Stimulated activated CD4-positive, alpha-beta T cell treated with anti-CD3 and anti-CD28 coated beads, Interleukin-4, amount 100 ng/mL, for 48 hours (primary cell): Measurements from ENCODE around the gene CLCNKB.

Experiments used
- DNase-seq, 2 donors: peaks; one replicate each; pipeline ENCODE4 v3.0.0-alpha.2; 2020; ENCODE audit warnings: low read depth in 2 of 2

CLCNKB gene

DNA sequence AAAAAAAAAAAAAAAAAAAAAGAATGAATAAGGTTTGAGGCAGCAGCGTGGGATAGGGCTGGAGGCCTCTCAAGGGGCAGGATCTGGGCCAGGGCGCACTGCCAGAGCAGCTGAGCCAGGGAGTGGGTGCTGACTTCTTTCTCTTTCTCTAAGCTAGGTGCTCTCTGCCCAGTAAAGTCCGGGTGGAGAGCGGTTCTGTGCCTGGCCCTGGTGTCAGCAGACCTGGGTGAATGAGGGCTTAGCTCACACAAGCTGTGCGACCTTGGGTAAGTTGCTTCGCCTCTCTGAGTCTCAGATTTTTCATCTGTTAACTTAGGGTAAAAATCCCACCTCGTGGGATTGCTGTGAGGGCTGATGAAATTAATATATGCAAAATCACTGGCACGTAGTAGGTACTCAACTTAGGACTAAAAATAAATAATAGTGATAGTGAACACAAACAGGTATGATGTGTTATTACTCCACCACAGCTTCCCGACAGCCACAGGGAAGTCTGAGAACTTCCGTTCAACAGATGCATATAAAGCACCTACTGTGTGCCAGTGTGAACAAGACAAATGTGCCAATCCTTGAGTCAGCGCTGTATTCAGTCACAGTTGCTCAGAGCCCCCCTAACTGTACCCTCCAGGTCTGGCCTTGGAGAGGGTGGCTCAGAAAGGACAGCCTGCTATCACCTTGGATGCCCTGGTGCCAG, 31.9 kb downstream of the CLCNKB start:
- DNase-seq = no peak

DNA sequence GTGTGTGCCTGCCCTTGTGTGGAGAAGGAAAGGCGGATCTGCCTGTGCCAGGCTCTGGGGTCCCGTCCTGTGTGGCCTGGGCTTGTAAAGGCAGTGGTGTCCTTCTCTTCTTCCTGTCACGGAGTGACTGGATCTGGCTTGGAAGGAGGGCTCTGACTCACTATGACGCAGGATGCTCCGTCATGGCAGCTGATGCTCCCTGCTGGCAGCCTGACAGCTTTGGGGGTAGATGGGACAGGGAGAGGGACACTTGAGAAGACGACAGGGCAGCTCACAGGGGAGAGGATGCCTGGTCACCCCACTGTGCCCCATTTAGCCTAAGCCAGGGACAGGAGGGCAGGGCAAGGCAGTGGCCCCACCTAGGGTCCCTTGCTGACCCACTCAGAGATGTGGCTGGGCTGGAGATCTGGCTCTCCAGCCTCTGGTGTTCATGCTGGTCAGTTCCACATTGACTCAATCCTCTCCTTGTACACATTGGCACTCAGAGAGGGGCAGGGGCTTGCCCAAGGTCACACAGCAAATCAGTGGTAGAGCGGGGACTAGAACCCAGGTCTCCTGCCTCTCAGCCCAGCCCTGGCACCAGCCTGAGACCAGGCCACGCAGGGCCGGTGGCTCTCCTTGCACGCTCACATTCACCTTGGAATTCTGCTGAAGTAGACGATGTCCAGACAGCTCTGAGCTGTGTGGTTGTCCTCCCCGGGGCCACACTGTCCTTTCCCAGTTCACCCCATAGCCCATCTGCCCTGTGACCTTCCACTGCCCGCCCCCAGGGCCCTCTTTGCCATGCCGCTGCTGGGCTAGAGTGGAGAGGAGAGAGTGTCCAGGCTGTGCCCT, 32.7 kb downstream of the CLCNKB start:
- no peak for DNase-seq

DNA sequence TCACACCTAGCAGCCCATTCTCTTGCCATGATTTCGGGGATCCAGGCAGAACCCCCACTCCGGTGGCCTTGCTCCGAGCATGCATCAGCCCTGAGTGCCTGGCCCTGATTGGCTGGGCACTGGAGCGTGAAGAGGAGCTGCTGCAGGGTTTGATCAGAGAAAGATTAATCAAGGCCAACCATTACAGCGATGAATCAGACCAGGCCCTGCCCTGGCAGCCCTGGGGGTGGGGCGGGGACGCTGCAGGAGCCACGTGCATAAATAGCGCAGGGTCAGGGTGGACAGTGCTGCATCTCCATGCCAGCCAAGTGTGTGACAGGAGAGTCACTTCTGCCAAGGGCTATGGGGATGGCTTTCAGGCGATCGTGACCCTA, 33.3 kb downstream of the CLCNKB start:
- DNase-seq = no peak

DNA sequence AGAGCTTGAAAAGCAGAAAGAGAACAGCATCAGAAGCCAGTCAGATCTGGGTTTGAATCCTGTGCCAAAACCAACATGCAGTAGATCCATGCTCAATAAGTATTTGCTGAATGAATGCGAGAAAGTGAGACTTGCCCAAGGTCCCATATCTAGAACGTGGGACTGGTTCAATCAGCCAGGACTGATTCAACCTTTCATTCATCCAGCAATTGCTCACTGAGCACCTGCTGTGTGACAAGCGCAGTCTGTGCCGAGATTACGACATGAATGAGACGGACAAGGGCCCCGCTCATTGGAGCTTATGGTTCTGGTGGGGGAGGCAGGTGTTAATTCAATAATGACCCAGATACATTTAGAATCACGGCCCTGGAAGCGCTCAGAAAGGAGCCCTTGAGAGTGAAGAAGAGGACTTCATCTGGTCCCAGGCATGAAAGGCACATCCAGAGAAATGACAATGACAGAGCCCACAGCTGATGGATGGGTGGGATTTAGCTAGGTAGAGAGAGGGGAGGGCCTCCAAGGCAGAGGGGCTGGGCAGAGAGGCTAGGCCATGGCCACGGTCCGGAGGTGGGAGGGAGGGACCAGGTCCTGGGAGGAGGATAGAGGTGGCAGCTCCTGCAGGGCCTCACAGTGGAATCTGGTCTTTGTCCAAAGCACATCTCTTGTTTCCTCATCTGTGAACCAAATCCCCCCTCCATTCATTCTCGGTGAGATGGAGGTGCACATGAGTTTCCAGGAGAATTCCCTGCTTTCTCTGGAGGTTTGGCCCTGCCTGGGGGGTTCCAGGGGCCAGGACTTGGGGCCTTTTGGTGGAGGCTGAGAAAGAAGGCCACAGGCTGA, 34.0 kb downstream of the CLCNKB start:
- no peak for DNase-seq

DNA sequence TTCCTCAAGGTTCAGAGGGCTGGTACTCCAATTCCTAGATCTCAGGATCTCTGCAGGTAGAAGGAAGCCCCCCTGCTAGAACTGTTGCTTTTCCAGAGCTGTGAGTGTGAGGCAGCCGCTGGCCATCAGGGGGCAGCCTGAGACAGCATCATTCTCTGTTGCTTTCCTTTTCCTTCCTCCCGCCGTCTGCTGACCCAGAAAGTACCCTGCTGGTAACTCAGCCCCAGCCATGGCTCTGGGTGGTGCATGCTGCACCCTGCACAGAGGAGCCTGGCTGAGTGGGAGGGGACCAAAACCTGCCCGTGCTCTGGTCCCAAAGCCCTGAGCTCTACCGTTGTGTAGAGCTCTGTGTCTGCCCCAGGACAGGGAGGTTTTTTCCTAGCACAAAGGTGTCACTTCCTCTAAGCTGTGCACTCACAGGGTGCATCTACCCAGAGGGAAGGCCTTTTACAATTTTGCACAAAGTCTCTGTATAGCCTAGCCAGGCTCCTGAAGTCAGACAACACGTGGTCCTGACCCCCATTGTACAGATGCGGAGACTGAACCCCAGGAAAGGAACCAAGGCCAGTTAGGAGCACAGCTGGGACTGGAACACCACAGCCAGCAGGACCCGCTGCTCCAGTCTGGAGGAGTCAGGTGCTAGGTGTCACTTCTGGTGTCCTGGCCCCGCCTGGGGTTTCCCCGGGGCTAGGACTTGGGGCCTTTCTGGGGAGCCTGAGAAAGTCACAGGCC, 35.5 kb downstream of the CLCNKB start:
- peak; percentile 64 to 65 for DNase-seq

DNA sequence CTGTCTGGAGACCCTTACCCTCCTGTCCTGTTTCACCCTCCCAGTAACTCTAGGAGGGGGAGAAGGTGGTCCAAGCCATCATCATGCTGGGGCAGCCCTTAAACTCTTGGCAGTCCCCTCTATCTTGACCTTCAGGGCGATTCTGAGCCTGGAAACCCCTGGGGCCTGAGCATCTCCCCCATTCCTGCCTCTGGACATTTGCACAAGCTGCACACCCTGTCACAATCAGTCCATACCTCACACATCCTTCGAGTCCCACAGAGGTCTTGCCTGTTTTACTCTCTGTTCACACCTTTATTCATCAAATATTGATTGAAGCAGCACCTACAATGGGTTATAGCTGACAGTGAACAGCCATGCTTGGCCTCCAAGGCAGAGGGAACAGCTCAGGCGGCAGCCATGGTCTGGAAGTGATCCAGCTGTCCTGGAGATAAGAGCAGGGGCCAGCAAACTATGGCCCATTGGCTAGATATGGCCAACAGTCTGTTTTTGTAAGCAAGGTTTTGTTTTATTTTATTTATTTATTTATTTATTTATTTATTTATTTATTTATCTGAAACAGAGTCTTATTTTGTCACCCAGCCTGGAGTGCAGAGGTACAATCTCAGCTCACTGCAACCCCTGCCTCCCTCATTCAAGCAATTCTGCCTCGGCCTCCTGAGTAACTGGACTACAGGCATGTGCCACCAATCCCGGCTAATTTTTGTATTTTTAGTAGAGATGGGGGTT, 37.0 kb downstream of the CLCNKB start:
- DNase-seq = no peak

DNA sequence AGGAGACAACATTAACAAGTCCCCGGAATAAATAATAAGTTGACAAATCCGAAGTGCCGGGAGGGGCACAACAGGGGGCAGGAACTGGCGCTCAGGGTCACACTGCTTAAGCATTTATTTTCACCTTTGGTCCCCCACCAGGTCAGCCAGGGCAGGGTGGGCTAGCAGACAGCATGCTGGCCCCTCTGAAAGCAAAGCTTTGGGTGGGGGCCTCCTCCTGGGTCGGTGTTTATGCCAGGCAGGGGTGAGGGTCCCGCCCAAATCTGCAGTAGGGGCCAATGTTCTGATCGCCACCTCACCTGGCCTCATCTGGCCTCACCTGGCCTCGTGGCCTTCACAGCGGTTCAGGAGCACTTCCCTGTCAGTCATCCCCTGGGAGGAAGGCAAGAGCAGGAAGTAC, 38.1 kb downstream of the CLCNKB start:
- no peak for DNase-seq

DNA sequence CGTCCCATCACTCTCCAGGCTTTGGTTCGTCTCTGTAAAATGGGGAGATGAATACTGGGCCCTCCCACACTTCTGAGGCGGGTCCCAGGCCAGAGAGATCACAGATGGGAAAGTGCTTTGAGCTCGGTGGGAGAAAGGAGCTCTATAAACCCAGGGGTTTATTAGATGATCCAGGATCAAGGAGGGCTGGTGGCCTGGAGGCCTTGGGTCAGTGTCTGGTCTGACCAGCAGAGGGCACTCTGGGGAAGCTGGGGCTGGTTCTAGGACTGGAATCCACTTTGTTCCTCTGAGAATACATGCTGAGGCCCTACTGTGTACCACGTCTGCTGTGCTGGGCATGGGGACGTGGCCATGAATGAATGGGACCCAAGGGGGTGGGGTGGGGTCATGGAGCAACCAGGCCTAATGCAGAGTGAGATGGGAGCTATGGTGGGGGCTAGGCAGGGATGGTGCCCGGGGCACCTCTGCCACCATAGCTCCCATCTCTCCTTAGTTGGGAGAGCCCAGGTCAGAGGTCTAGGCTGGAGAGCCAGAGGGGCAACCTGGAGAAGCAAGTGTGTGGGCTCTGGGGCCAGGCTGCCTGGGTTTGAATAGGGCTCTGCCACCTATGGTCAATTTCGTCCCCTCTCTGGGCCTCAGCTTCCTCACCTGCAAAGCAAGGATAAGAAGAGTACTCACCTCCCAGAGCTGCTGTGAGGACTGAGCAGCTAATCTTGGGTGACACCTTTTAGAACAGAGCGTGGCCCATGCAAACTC, 38.9 kb downstream of the CLCNKB start:
- peak; percentile 61 to 66 for DNase-seq

DNA sequence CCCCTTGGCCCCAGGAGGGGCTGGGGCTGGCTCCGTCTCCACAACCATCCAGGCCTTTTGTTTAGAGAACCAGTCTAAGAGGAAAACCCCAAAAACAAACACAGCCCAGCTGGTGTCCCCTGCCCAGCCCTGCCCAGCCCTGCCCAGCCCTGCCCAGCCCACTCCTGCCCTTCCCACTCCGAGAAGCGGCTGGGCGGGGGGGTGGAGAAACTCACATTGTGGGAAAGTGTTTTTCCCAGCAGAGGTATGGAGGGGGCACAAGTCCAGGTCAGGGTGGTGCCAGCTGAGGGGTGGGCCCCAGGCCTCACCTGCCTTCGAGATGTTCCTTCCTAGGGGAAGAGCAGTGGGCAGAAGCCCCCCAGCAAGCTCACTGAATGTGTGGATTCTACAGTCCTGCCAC, 39.9 kb downstream of the CLCNKB start:
- no peak for DNase-seq

DNA sequence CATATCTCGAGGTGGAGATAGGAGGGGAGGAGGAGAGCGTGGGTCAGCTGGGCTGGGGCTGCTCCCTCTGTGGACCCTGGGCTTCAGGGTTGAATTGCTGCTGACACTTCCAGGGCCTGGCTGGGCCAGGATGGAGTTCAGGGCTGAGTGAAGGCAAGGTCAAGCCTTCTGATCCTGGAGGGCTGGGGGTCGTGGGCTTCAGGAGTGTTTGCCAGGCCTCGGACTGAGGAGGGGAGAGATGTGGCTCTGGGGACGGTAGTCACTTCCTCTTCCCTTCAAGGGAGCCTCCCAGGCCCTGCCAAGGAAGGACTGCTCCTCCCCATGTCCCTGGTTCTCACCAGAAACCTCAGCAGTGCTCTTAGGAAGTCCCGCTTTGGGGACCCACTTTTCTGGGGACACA, 41.9 kb downstream of the CLCNKB start:
- DNase-seq = no peak

DNA sequence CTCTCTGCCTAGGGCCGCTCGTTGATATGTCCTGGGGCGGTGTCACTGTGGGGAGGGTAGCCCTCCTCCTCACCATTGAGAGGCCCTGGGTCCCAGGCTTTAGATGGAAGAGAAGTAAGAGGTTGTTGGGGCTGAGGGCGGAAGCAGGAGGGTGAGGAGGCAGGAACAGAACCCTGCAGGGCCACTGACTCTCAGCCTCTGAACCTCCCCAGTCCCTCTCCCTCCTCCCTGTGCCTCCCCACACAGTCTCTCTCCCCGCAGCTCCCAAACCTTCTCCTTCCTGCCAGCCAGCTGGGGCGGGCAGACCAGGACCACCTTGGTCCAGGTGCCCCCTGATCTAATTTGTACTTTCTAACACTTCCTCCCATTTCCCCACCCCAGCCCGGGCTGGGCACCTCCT, 44.2 kb downstream of the CLCNKB start:
- DNase-seq = no peak

DNA sequence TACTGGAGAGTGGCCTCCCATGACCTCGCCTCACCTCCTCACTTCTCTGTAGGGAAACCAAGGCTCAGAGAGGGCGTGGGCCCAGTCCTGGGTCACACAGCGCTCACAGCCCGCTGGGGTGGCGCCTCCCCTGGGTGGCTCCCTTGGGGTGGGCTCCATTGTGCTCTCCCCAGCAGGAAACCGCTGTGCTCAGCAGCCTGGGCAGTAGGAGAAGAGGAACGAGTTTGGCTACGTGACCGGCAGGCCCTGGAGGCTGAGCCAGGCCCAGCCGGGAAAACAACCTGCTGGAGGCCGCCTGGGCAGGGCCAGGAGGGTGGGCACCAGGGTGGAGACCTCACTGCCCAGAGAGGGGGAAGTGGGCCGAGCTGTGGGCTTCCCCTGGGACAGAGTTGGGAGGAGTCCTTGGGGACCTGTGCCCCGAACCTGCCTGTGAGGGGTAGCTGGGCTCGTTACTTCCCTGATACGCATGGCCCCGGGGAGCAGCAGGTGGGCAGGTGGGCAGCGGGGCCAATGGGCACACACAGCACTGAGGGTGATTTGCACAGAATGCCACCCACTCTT, 44.8 kb downstream of the CLCNKB start:
- DNase-seq = no peak

DNA sequence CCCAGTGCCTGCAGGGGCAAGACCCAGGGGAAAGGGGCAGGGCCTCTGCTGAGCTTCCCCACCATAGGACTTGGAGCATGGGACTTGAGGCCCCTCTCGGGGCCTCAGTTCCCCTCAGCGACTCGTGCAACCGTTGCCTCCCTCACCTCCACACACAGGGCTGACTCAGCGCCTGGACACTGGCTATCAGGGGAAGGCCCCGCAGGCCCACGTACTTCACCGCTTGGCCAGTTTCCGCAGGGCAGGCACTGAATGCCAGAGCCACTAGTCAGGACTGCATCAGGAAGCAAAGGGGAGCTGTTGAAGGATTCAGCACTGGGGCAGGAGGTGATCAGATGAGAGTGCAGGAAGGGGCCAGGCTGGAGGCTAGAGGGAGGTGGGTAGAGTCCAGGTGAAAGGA, 45.4 kb downstream of the CLCNKB start:
- DNase-seq = no peak

DNA sequence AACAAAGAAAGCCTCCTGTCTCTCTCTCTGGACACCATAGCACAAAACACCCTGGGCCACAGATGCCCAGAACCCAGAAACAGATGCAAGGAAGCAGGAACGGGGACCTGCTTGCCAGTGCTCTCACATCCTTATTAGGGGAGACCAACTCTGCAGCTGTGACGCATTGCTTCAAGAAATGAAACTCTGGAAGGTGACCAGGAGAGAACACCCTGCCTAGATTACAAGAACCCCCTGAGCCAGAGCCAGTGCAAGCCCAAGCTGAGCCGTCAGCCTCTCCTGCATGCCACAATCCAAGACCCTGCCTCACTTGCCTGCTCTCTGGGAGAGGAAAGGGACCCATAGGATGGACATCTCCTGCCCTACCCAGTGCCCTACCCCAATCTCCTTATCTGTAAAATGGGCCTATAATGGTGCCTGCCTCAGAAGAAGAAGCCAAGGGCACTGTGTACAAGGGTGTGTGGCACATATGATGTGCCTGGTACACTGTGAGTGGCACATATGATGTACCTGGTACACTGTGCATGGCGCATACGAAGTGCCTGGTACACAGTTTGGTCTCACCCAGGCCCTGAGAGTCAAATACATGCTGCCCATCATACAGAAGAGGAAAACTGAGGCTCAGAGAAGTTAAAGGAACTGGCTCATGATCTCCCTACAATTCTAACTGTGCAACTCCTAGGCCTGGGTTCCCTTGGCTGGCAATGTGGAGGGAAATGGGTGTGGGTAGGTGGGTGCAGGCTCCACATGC, 46.7 kb downstream of the CLCNKB start:
- DNase-seq = no peak

DNA sequence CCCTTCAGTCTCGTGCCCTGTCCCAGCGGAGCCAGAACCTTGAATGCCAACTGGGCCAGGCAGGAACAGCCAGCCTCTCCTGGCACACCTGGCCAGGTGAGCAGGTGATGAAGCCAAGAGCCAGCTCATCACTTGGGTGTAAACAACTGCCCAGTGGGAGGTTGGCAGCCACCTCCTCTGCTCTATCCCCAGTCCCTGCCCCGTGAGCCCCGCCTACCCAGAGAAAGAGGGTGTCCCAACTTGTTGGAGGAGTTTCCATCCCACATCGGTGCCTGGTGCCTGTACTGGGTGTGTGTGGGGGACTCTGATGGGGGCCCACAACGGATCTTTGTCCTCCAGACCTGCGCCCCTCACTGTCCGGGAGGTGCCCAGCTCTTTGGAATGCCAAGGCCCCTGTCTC, 47.7 kb downstream of the CLCNKB start:
- DNase-seq = no peak

DNA sequence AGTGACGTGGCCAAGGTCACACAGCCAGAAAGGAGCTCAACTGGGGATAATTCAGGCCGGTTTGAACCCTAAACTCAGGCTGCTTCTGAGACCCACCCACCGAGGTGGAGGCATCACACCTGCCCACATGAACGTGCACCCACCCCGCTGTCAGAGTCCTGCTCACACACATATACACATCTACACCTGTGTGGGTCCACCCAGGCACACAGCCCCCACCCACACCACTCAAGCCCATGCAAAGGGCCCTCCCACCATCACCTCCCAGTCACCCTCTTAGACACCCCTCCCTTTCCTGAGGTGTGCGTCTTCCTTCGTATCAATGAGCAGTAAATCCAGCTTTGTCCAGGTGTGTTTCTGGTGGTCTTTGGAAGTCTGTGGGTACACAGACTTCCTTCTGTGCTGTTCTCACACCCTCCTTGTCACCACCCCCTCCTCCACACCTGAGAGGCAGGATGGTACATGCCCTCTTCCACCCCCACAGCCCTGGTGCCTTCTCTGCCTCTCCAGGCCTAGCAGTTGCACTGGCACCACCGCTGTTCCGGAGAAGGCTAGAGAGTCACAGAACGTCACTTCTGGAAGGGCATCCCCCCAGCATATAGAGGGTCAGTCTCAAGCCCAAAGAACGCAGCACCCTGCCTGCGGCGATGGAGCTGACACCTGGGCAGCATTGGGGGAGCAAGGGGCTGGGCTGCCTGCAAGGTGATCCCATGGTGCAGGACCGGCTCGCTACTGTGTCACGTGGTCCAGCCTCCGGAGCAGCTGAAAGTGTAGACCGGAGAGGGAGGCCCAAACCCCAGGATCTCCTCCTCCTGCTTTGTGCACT, 48.7 kb downstream of the CLCNKB start:
- DNase-seq = no peak

DNA sequence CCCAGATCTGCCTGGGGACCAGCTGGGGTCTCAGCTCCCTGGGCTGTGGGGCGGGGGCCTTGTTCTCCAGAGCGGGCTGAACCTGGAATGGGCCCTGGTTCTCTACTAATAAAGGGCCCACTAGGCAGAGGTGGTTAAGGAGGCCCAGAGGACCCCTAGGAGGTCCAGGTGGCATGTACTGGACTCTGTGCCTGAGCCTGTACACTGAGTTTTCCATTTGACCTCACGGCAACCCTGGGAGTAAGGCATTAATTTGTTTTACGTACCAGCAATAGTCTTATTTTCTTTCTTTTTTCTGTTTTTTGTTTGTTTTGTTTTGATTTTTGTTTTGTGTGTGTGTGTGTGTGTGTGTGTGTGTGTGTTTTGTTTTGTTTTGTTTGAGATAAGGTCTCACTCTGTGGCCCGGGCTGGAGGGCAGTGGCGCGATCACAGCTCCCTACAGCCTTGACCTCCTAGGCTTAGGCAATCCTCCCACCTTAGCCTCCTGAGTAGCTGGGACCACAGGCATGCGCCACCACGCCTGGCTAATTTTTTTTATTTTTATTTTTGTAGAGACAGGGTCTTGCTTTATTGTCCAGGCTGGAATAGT, 49.4 kb downstream of the CLCNKB start:
- no peak for DNase-seq

DNA sequence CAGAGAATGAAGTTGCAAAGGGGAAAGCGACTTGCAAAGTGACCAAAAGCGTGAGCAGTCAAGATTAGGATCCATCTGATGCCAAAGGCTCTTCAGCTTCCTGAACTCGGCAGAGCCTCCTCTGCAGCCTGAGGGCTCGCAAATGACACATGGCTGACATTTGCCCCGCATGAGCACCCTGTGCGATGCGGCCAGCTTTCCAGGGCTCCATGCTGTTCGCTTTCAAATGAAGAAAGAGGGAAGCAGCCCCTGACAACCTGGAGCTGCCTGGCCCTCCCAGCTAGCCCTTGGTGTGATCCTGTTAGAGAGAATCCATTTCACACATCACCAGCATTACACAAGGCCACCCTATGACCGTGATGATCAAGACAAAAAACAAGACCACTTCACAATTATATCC, 50.0 kb downstream of the CLCNKB start:
- DNase-seq = no peak
